Endodermal cell (in vitro differentiated cells): Measurements from ENCODE around the gene ZNF780B. TPM values are rescaled to one million over a fixed set of nuclear protein-coding genes. Genes with fewer than 3 reads are reported as not detected.

Source experiments
- DNase-seq: peaks from one replicate; pipeline ENCODE4 v3.0.0-alpha.2; 2017
- H3K27ac ChIP-seq: 2 replicates; pipeline ENCODE4 v1.5.1; 2013; ENCODE audit warnings: mild to moderate bottlenecking, low read depth, low read length, moderate library complexity
- H3K27me3 ChIP-seq: 2 replicates; pipeline ENCODE4 v1.6.1; 2013; ENCODE audit warnings: mild to moderate bottlenecking, low read length, moderate library complexity; ENCODE audit not compliant: insufficient read depth, control insufficient read depth, poor library complexity, severe bottlenecking
- H3K36me3 ChIP-seq: 2 replicates; pipeline ENCODE4 v1.7.0; 2013; ENCODE audit warnings: mild to moderate bottlenecking, low read length, moderate library complexity; ENCODE audit not compliant: control insufficient read depth, insufficient read depth
- H3K4me1 ChIP-seq: one replicate; pipeline ENCODE4 v1.7.0; 2013; ENCODE audit warnings: low read length; ENCODE audit not compliant: control insufficient read depth, insufficient read depth
- H3K4me3 ChIP-seq: 2 replicates; pipeline ENCODE4 v1.5.1; 2013; ENCODE audit warnings: mild to moderate bottlenecking, low read length, moderate library complexity
- H3K9ac ChIP-seq: 2 replicates; pipeline ENCODE4 v1.6.1; 2013; ENCODE audit warnings: mild to moderate bottlenecking, low read length, moderate library complexity; ENCODE audit not compliant: poor library complexity, severe bottlenecking; ENCODE audit errors: extremely low read depth
- H3K9me3 ChIP-seq: 2 replicates; pipeline ENCODE4 v1.6.1; 2013; ENCODE audit warnings: mild to moderate bottlenecking, low read length, moderate library complexity; ENCODE audit not compliant: control insufficient read depth
- H3K27ac Mint-ChIP-seq: 2 replicates; pipeline ENCODE4 v1.8.0; 2020; ENCODE audit warnings: mixed read lengths
- H3K27me3 Mint-ChIP-seq: 2 replicates; pipeline ENCODE4 v1.8.0; 2021; ENCODE audit warnings: mild to moderate bottlenecking, mixed read lengths; ENCODE audit not compliant: insufficient read depth
- H3K36me3 Mint-ChIP-seq: 2 replicates; pipeline ENCODE4 v1.8.0; 2020; ENCODE audit warnings: low read depth, mixed read lengths
- H3K4me1 Mint-ChIP-seq: 2 replicates; pipeline ENCODE4 v1.8.0; 2020; ENCODE audit warnings: mixed read lengths
- H3K4me3 Mint-ChIP-seq: 2 replicates; pipeline ENCODE4 v1.8.0; 2020; ENCODE audit warnings: mild to moderate bottlenecking, moderate library complexity, mixed read lengths
- H3K9me3 Mint-ChIP-seq: 2 replicates; pipeline ENCODE4 v1.8.0; 2020; ENCODE audit warnings: mild to moderate bottlenecking, mixed read lengths
- WGBS, 2 experiments: methylation state at CpG; one replicate each; pipeline versions ENCODE4 v1.1.5 to v1.1.7; 2013; ENCODE audit warnings: missing lambda C conversion rate in 2 of 2, mixed read lengths in 1 of 2; ENCODE audit not compliant: insufficient coverage in 1 of 2, insufficient read length in 1 of 2; 5-methylcytosine and 5-hydroxymethylcytosine counted together
- total RNA-seq, 2 donors: library from RNA; stranded (reverse); fragmentation: NEBNext Ultra II Directional in 1 of 2; extraction: Animal tissue kit (Norgen Biotek cat#: 25700) in 1 of 2; gene quantifications; 2 replicates in 1 of 2; 3 replicates in 1 of 2; pipeline ENCODE4 v1.2.1, GENCODE V29; 2021
- TF ChIP-seq, protein P1 (sequence below): fragments of 200-600 bp; sonication (generic); conservative IDR thresholded peaks from 2 replicates; pipeline ENCODE4 v1.5.0; 2021; ENCODE audit warnings: antibody characterized with exemption, mild to moderate bottlenecking

Gene ZNF780B
- total RNA-seq, 2 donors from 2014 or later = 24.7 to 30.5 TPM

DNA sequence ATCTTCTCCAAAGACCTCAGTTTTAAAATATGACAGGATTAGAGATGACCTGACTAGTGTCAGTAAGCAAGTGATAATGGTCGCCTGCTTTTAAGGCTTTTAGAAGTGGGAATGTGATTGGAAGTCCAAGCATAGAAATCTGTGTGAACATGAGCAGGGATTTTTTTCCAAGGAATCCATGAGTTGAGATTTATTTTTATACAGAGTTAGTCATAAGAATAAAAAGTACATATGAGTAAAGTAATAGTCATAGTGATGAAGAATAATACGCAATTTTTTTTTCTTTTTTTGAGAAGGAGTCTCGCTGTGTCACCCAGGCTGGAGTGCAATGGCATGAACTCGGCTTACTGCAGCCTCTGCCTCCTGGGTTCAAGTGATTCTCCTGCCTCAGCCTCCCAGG is 57.5 kb downstream of the ZNF780B start:
- peaks cover 8% of the 10 kb centered on the region for H3K36me3 Mint-ChIP-seq
- H3K27me3 ChIP-seq = no peaks in the 10 kb centered on the region
- H3K27ac Mint-ChIP-seq = no peak overlapping the region
- H3K4me3 Mint-ChIP-seq = no peak overlapping the region
- no peak overlapping the region for H3K27ac ChIP-seq
- DNase-seq = no peak
- no peaks in the 10 kb centered on the region for H3K27me3 Mint-ChIP-seq
- peaks cover 20% of the 10 kb centered on the region for H3K9me3 Mint-ChIP-seq
- H3K36me3 ChIP-seq = no peaks in the 10 kb centered on the region
- TF ChIP-seq, protein P1, sequence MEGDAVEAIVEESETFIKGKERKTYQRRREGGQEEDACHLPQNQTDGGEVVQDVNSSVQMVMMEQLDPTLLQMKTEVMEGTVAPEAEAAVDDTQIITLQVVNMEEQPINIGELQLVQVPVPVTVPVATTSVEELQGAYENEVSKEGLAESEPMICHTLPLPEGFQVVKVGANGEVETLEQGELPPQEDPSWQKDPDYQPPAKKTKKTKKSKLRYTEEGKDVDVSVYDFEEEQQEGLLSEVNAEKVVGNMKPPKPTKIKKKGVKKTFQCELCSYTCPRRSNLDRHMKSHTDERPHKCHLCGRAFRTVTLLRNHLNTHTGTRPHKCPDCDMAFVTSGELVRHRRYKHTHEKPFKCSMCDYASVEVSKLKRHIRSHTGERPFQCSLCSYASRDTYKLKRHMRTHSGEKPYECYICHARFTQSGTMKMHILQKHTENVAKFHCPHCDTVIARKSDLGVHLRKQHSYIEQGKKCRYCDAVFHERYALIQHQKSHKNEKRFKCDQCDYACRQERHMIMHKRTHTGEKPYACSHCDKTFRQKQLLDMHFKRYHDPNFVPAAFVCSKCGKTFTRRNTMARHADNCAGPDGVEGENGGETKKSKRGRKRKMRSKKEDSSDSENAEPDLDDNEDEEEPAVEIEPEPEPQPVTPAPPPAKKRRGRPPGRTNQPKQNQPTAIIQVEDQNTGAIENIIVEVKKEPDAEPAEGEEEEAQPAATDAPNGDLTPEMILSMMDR = no peak
- peaks cover 8% of the 10 kb centered on the region for H3K4me1 Mint-ChIP-seq
- H3K9ac ChIP-seq = no peak overlapping the region
- no peak overlapping the region for H3K4me3 ChIP-seq
- peaks cover 20% of the 10 kb centered on the region for H3K9me3 ChIP-seq
- no peaks in the 10 kb centered on the region for H3K4me1 ChIP-seq
- WGBS, 2 experiments = 90 to 94% methylated on average over 3 to 4 of the region's 4 CpGs

DNA sequence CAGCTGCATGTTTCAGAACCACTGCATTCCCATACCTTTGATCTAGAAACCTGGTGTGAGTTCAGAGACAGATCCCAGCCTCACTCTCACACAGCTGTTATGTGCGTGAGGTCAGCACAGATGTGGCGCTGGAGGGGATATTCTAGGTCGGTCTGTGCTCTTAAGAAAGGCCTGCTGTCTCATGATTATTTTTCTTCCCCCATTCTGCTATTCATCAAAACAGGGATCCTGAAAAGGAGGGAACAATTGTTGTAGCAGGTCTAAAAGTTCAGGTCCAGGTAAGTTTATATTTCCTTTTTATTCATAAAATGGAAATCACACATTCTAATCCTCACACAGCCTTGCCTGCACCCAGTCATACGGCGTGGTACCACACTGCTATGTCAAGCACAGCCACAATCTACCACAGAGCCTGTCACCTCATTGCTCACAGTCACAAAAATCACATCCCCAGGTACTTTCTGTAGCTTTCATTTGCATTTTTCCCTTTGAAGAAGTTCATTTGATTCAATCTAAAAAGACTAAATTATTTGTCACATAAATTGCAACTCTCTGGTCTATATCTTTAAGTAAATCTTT is 58.3 kb downstream of the ZNF780B start:
- Histone ChIP-seq H3K4me1 (no peaks in the 10 kb centered on the region), H3K4me3 (peak overlapping the region; percentile 92), H3K9me3 (peaks cover 28% of the 10 kb centered on the region), H3K27me3 (no peaks in the 10 kb centered on the region), H3K27ac (no peak overlapping the region), H3K36me3 (no peaks in the 10 kb centered on the region), H3K9ac (no peak overlapping the region)
- H3K27ac Mint-ChIP-seq = peak overlapping the region; percentile 86
- H3K27me3 Mint-ChIP-seq = no peaks in the 10 kb centered on the region
- peaks cover 28% of the 10 kb centered on the region for H3K9me3 Mint-ChIP-seq
- TF ChIP-seq, protein P1 = no peak
- H3K36me3 Mint-ChIP-seq = peaks cover 8% of the 10 kb centered on the region
- H3K4me1 Mint-ChIP-seq = peaks cover 8% of the 10 kb centered on the region
- 89 to 94% methylated on average over 2 to 5 of the region's 5 CpGs for WGBS, 2 experiments
- DNase-seq = no peak
- peak overlapping the region; percentile 84 for H3K4me3 Mint-ChIP-seq

DNA sequence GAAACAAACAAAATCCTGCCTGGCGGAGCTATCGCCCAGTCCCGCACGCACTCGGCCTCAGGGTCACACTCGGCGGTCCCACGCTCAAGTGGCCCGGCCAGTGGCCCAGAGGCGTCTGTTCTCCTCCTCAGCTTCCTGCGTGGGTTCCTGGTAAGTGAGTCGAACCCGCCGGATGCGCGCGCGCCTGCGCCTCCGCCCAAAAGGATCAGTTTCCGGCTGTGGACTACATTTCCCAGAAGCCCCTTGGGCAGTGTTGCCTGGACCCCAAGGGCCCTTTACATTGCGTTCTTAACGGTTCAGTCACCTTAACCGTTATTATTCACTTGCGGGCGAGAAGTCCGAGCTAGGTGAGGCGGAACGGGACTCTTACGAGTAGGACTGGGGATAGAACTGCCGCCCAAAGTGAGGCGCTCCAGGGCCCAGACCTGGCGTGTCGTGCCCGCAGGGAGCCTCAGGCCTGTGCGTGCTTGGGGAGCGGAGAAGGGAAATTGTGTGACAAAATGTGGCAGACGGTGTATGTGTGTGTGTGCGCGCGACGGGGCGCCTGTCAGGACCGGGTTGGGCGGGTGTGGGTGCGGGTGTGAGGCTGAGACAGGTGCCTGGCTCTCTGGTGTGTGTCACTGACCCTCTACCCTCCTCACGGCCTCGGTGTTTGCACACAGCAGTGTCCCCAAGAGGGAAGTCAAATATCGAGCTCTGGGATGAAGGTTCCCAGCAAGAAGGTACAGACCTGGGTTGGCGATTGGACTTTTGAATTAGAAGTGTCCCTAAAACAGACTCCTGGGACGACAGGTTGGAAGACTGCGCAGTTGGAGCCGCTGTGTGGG is 59.0 kb downstream of the ZNF780B start, which contains the start of gene ZNF546:
Gene ZNF546 (plus strand): TSS at position 250 of the 827 bp plus-strand sequence. CDS start 1,267 bp downstream, outside the sequence.
- Histone ChIP-seq H3K9ac (peak within 1 kb of the TSS; percentile 55), H3K9me3 (peaks cover 28% of the 10 kb centered on the region), H3K4me3 (peak within 1 kb of the TSS; percentile 92), H3K27ac (no peak within 1 kb of the TSS), H3K27me3 (no peaks in the 10 kb centered on the region), H3K4me1 (no peaks in the 10 kb centered on the region), H3K36me3 (no peaks in the 10 kb centered on the region)
- Mint-ChIP-seq H3K4me1 (peaks cover 8% of the 10 kb centered on the region), H3K27me3 (no peaks in the 10 kb centered on the region), H3K27ac (peak within 1 kb of the TSS; percentile 86), H3K9me3 (peaks cover 31% of the 10 kb centered on the region), H3K36me3 (peaks cover 8% of the 10 kb centered on the region), H3K4me3 (peak within 1 kb of the TSS; percentile 84)
- TF ChIP-seq, protein P1 = no peak
- peak; percentile 93 for DNase-seq
- 11 to 51% methylated on average over 10 to 53 of the region's 53 CpGs for WGBS, 2 experiments
